ENCODE results near the gene MZT2B. TPM values are rescaled to one million over a fixed set of nuclear protein-coding genes. Genes with fewer than 3 reads are reported as not detected.
"Not testable (repeated sequence)": the region's sequence is repeated elsewhere in the genome, so short reads cannot be mapped to it uniquely, and the experiment has no call there.

The MZT2B gene
- total RNA-seq, 1 donor from 2014 or later: 86.1 TPM

- H3K9ac ChIP-seq (ENCODE audit: low read depth in 1 of 3, low read length in 3 of 3); H3K27me3 ChIP-seq (ENCODE audit: control insufficient read depth in 3 of 3, insufficient read depth in 3 of 3, low read length in 3 of 3); H3K4me1 ChIP-seq (ENCODE audit: control insufficient read depth in 3 of 3, insufficient read depth in 3 of 3, low read length in 3 of 3); H3K9me3 ChIP-seq (ENCODE audit: control insufficient read depth in 3 of 3, low read length in 3 of 3); H3K36me3 ChIP-seq (ENCODE audit: control insufficient read depth in 3 of 3, insufficient read depth in 3 of 3, low read length in 3 of 3); H3K27ac ChIP-seq (ENCODE audit: low read depth, low read length); H3K4me3 ChIP-seq (ENCODE audit: low read length in 3 of 3): not testable (repeated sequence)
These were observed 6.1 kb downstream of the MZT2B start for GRCh38 chr2:130187859-130188792.

GRCh38 chr2:130188958-130189357, 6.9 kb downstream of the MZT2B start:
- H3K27me3 ChIP-seq (ENCODE audit: control insufficient read depth in 3 of 3, insufficient read depth in 3 of 3, low read length in 3 of 3); H3K27ac ChIP-seq (ENCODE audit: low read depth, low read length); H3K9ac ChIP-seq (ENCODE audit: low read depth in 1 of 3, low read length in 3 of 3): not testable (repeated sequence)

GRCh38 chr2:130190237-130190636, 8.2 kb downstream of the MZT2B start:
- no peak overlapping the region for H3K27ac ChIP-seq (ENCODE audit: low read depth, low read length)
- no peaks in the 10 kb centered on the region for H3K27me3 ChIP-seq (ENCODE audit: control insufficient read depth in 3 of 3, insufficient read depth in 3 of 3, low read length in 3 of 3)
- H3K36me3 ChIP-seq (ENCODE audit: control insufficient read depth in 3 of 3, insufficient read depth in 3 of 3, low read length in 3 of 3): peaks cover 0 to 2% (median 0%) of the 10 kb centered on the region in 3 donors
- no peak overlapping the region for H3K4me3 ChIP-seq (ENCODE audit: low read length in 3 of 3)
- H3K9me3 ChIP-seq (ENCODE audit: control insufficient read depth in 3 of 3, low read length in 3 of 3): no peaks in the 10 kb centered on the region
- H3K9ac ChIP-seq (ENCODE audit: low read depth in 1 of 3, low read length in 3 of 3): no peak overlapping the region
- no peaks in the 10 kb centered on the region for H3K4me1 ChIP-seq (ENCODE audit: control insufficient read depth in 3 of 3, insufficient read depth in 3 of 3, low read length in 3 of 3)

More at GRCh38 chr2:130188958-130189357, 6.9 kb downstream of the MZT2B start:
- H3K4me3 ChIP-seq (ENCODE audit: low read length in 3 of 3); H3K9me3 ChIP-seq (ENCODE audit: control insufficient read depth in 3 of 3, low read length in 3 of 3); H3K36me3 ChIP-seq (ENCODE audit: control insufficient read depth in 3 of 3, insufficient read depth in 3 of 3, low read length in 3 of 3); H3K4me1 ChIP-seq (ENCODE audit: control insufficient read depth in 3 of 3, insufficient read depth in 3 of 3, low read length in 3 of 3): not testable (repeated sequence)

- H3K27me3 ChIP-seq (ENCODE audit: control insufficient read depth in 3 of 3, insufficient read depth in 3 of 3, low read length in 3 of 3); H3K9me3 ChIP-seq (ENCODE audit: control insufficient read depth in 3 of 3, low read length in 3 of 3); H3K36me3 ChIP-seq (ENCODE audit: control insufficient read depth in 3 of 3, insufficient read depth in 3 of 3, low read length in 3 of 3); H3K27ac ChIP-seq (ENCODE audit: low read depth, low read length); H3K4me1 ChIP-seq (ENCODE audit: control insufficient read depth in 3 of 3, insufficient read depth in 3 of 3, low read length in 3 of 3); H3K9ac ChIP-seq (ENCODE audit: low read depth in 1 of 3, low read length in 3 of 3); H3K4me3 ChIP-seq (ENCODE audit: low read length in 3 of 3): not testable (repeated sequence)
These were observed 9.3 kb downstream of the MZT2B start for GRCh38 chr2:130191319-130191718.

GRCh38 chr2:130192451-130192850, 10.4 kb downstream of the MZT2B start:
- H3K27me3 ChIP-seq (ENCODE audit: control insufficient read depth in 3 of 3, insufficient read depth in 3 of 3, low read length in 3 of 3); H3K27ac ChIP-seq (ENCODE audit: low read depth, low read length); H3K9ac ChIP-seq (ENCODE audit: low read depth in 1 of 3, low read length in 3 of 3); H3K4me1 ChIP-seq (ENCODE audit: control insufficient read depth in 3 of 3, insufficient read depth in 3 of 3, low read length in 3 of 3); H3K4me3 ChIP-seq (ENCODE audit: low read length in 3 of 3); H3K36me3 ChIP-seq (ENCODE audit: control insufficient read depth in 3 of 3, insufficient read depth in 3 of 3, low read length in 3 of 3); H3K9me3 ChIP-seq (ENCODE audit: control insufficient read depth in 3 of 3, low read length in 3 of 3): not testable (repeated sequence)

GRCh38 chr2:130193824-130194223, 11.8 kb downstream of the MZT2B start:
- H3K9me3 ChIP-seq (ENCODE audit: control insufficient read depth in 3 of 3, low read length in 3 of 3); H3K4me1 ChIP-seq (ENCODE audit: control insufficient read depth in 3 of 3, insufficient read depth in 3 of 3, low read length in 3 of 3); H3K9ac ChIP-seq (ENCODE audit: low read depth in 1 of 3, low read length in 3 of 3); H3K27me3 ChIP-seq (ENCODE audit: control insufficient read depth in 3 of 3, insufficient read depth in 3 of 3, low read length in 3 of 3); H3K27ac ChIP-seq (ENCODE audit: low read depth, low read length); H3K4me3 ChIP-seq (ENCODE audit: low read length in 3 of 3); H3K36me3 ChIP-seq (ENCODE audit: control insufficient read depth in 3 of 3, insufficient read depth in 3 of 3, low read length in 3 of 3): not testable (repeated sequence)

- not testable (repeated sequence) for H3K4me1 ChIP-seq (ENCODE audit: control insufficient read depth in 3 of 3, insufficient read depth in 3 of 3, low read length in 3 of 3); H3K36me3 ChIP-seq (ENCODE audit: control insufficient read depth in 3 of 3, insufficient read depth in 3 of 3, low read length in 3 of 3); H3K9ac ChIP-seq (ENCODE audit: low read depth in 1 of 3, low read length in 3 of 3); H3K9me3 ChIP-seq (ENCODE audit: control insufficient read depth in 3 of 3, low read length in 3 of 3); H3K4me3 ChIP-seq (ENCODE audit: low read length in 3 of 3); H3K27me3 ChIP-seq (ENCODE audit: control insufficient read depth in 3 of 3, insufficient read depth in 3 of 3, low read length in 3 of 3); H3K27ac ChIP-seq (ENCODE audit: low read depth, low read length)
These were observed 13.1 kb downstream of the MZT2B start for GRCh38 chr2:130195089-130195635.

GRCh38 chr2:130196052-130196451, 14.0 kb downstream of the MZT2B start:
- H3K4me1 ChIP-seq (ENCODE audit: control insufficient read depth in 3 of 3, insufficient read depth in 3 of 3, low read length in 3 of 3); H3K4me3 ChIP-seq (ENCODE audit: low read length in 3 of 3); H3K27me3 ChIP-seq (ENCODE audit: control insufficient read depth in 3 of 3, insufficient read depth in 3 of 3, low read length in 3 of 3); H3K36me3 ChIP-seq (ENCODE audit: control insufficient read depth in 3 of 3, insufficient read depth in 3 of 3, low read length in 3 of 3); H3K9me3 ChIP-seq (ENCODE audit: control insufficient read depth in 3 of 3, low read length in 3 of 3); H3K27ac ChIP-seq (ENCODE audit: low read depth, low read length); H3K9ac ChIP-seq (ENCODE audit: low read depth in 1 of 3, low read length in 3 of 3): not testable (repeated sequence)

- no peaks in the 10 kb centered on the region for H3K4me1 ChIP-seq (ENCODE audit: control insufficient read depth in 3 of 3, insufficient read depth in 3 of 3, low read length in 3 of 3)
- H3K9ac ChIP-seq (ENCODE audit: low read depth in 1 of 3, low read length in 3 of 3): no peak within 1 kb of the TSS
- H3K27ac ChIP-seq (ENCODE audit: low read depth, low read length): no peak within 1 kb of the TSS
- H3K9me3 ChIP-seq (ENCODE audit: control insufficient read depth in 3 of 3, low read length in 3 of 3): no peaks in the 10 kb centered on the region
- H3K27me3 ChIP-seq (ENCODE audit: control insufficient read depth in 3 of 3, insufficient read depth in 3 of 3, low read length in 3 of 3): no peaks in the 10 kb centered on the region
- H3K4me3 ChIP-seq (ENCODE audit: low read length in 3 of 3): no peak within 1 kb of the TSS
- no peaks in the 10 kb centered on the region for H3K36me3 ChIP-seq (ENCODE audit: control insufficient read depth in 3 of 3, insufficient read depth in 3 of 3, low read length in 3 of 3)
These were observed 16.3 kb downstream of the MZT2B start, which contains the start of gene TUBA3E for GRCh38 chr2:130198343-130198742. Gene TUBA3E, minus strand, starts transcription at chr2:130198439. Its CDS starts 79 bp downstream, at chr2:130198360.

GRCh38 chr2:130202518-130202917, 20.5 kb downstream of the MZT2B start:
- not testable (repeated sequence) for H3K9me3 ChIP-seq (ENCODE audit: control insufficient read depth in 3 of 3, low read length in 3 of 3); H3K4me1 ChIP-seq (ENCODE audit: control insufficient read depth in 3 of 3, insufficient read depth in 3 of 3, low read length in 3 of 3); H3K36me3 ChIP-seq (ENCODE audit: control insufficient read depth in 3 of 3, insufficient read depth in 3 of 3, low read length in 3 of 3); H3K27ac ChIP-seq (ENCODE audit: low read depth, low read length); H3K4me3 ChIP-seq (ENCODE audit: low read length in 3 of 3); H3K27me3 ChIP-seq (ENCODE audit: control insufficient read depth in 3 of 3, insufficient read depth in 3 of 3, low read length in 3 of 3); H3K9ac ChIP-seq (ENCODE audit: low read depth in 1 of 3, low read length in 3 of 3)

Data from skeletal muscle tissue (tissue), 4 donors.